Neural progenitor cell (in vitro differentiated cells): Measurements from ENCODE around the gene ZNF79. TPM values are rescaled to one million over a fixed set of nuclear protein-coding genes. Genes with fewer than 3 reads are reported as not detected.

ENCODE experiments used
- DNase-seq: peaks from one replicate; pipeline ENCODE4 v3.0.0-alpha.2; 2016; ENCODE audit warnings: low spot score
- H2AFZ ChIP-seq: fragments of 200-600 bp; sonication (generic); replicated peaks from 2 replicates; pipeline ENCODE4 v1.6.1; 2016; ENCODE audit warnings: antibody characterized with exemption
- H3F3A ChIP-seq: fragments of 200-600 bp; sonication (generic); 2 replicates; pipeline ENCODE4 v1.6.1; 2016; ENCODE audit warnings: antibody characterized with exemption, low read depth
- H3K27ac ChIP-seq: fragments of 200-600 bp; sonication (generic); 2 replicates; pipeline ENCODE4 v1.5.1; 2016; ENCODE audit warnings: mild to moderate bottlenecking
- H3K27me3 ChIP-seq: fragments of 200-600 bp; sonication (generic); 2 replicates; pipeline ENCODE4 v1.6.1; 2016; ENCODE audit warnings: mild to moderate bottlenecking, moderate library complexity
- H3K36me3 ChIP-seq: fragments of 200-600 bp; sonication (generic); 2 replicates; pipeline ENCODE4 v1.5.1; 2016
- H3K4me1 ChIP-seq: fragments of 200-600 bp; sonication (generic); 2 replicates; pipeline ENCODE4 v1.6.1; 2016; ENCODE audit warnings: mixed run types
- H3K4me2 ChIP-seq: fragments of 200-600 bp; sonication (generic); 2 replicates; pipeline ENCODE4 v1.6.1; 2016
- H3K4me3 ChIP-seq: fragments of 200-600 bp; sonication (generic); 2 replicates; pipeline ENCODE4 v1.5.1; 2016
- H3K79me2 ChIP-seq: fragments of 200-600 bp; sonication (generic); 2 replicates; pipeline ENCODE4 v1.6.1; 2016; ENCODE audit warnings: low read depth
- H3K9ac ChIP-seq: fragments of 200-600 bp; sonication (generic); 2 replicates; pipeline ENCODE4 v1.6.1; 2016
- H3K9me3 ChIP-seq: fragments of 200-600 bp; sonication (generic); 2 replicates; pipeline ENCODE4 v1.5.1; 2016; ENCODE audit warnings: low read depth
- H4K20me1 ChIP-seq: fragments of 200-600 bp; sonication (generic); 2 replicates; pipeline ENCODE4 v1.6.1; 2016; ENCODE audit warnings: low read depth
- H3K27ac Mint-ChIP-seq: 3 replicates; pipeline ENCODE4 v1.8.0; 2021; ENCODE audit warnings: mixed read lengths
- H3K27me3 Mint-ChIP-seq: 2 replicates; pipeline ENCODE4 v1.8.0; 2022; ENCODE audit warnings: low read depth, mild to moderate bottlenecking, inconsistent platforms, moderate library complexity, mixed read lengths; ENCODE audit not compliant: insufficient read depth
- H3K36me3 Mint-ChIP-seq: 3 replicates; pipeline ENCODE4 v1.8.0; 2021; ENCODE audit warnings: mixed read lengths
- H3K4me1 Mint-ChIP-seq: 3 replicates; pipeline ENCODE4 v1.8.0; 2021; ENCODE audit warnings: mixed read lengths
- H3K4me3 Mint-ChIP-seq: 3 replicates; pipeline ENCODE4 v1.8.0; 2021; ENCODE audit warnings: mild to moderate bottlenecking, moderate library complexity, mixed read lengths
- H3K9me3 Mint-ChIP-seq: 3 replicates; pipeline ENCODE4 v1.8.0; 2020; ENCODE audit warnings: mixed read lengths
- EZH2 ChIP-seq: fragments of 200-600 bp; sonication (generic); IDR thresholded peaks from 2 replicates; pipeline ENCODE4 v1.6.1; 2017; ENCODE audit warnings: antibody characterized with exemption, mild to moderate bottlenecking, moderate library complexity
- EZH2phosphoT487 ChIP-seq: fragments of 200-600 bp; sonication (generic); IDR thresholded peaks from 2 replicates; pipeline ENCODE4 v1.6.1; 2017; ENCODE audit warnings: antibody characterized with exemption
- total RNA-seq: library from RNA; depleted of rRNA; stranded (reverse); fragments of >200 nt; gene quantifications from 2 replicates; pipeline ENCODE4 v1.2.3, GENCODE V29; 2015; ENCODE audit warnings: low replicate concordance
- TF ChIP-seq, protein P1 (sequence below): fragments of 200-600 bp; sonication (generic); IDR thresholded peaks from 2 replicates; pipeline ENCODE4 v1.5.1; 2017; ENCODE audit warnings: antibody characterized with exemption, mild to moderate bottlenecking

ZNF79 gene
- total RNA-seq, 1 donor from 2014 or later, result 6.7 TPM

DNA sequence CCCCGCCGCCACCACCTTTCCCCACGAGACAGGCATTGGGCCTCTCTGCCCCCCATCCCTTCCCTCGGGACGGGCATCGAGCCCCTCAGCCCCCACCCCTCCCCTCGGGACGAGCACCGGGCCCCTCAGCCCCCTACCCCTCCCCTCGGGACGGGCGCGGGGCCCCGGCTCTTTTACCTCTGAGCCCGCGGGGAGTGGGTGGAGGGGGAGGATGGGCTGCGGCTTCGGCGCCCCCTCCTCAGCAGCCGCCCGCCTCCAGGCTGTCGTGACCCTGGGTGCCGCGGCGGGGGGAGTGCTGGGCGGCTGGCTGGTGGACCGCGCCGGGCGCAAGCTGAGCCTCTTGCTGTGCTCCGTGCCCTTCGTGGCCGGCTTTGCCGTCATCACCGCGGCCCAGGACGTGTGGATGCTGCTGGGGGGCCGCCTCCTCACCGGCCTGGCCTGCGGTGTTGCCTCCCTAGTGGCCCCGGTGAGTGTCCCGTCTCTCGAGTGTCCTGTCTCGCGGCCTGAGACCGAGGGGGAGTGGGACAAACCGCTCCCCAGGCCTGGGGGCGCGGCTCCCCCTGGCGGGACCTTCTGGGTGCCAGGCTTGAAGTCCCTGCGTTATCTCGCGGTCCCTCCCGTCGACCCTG lies 26.4 kb upstream of the ZNF79 start:
- H4K20me1 ChIP-seq, result peaks cover 28% of the 10 kb centered on the region
- H3K4me3 ChIP-seq, result peak overlapping the region; percentile 83
- H3K27me3 ChIP-seq, result peaks cover 16% of the 10 kb centered on the region
- peak; percentile 71 for DNase-seq
- Mint-ChIP-seq H3K27me3 (peaks cover 2% of the 10 kb centered on the region), H3K36me3 (no peaks in the 10 kb centered on the region), H3K9me3 (no peaks in the 10 kb centered on the region), H3K27ac (peak overlapping the region; percentile 69), H3K4me1 (peaks cover 10% of the 10 kb centered on the region), H3K4me3 (peak overlapping the region; percentile 90)
- peak overlapping the region; percentile 98 for H3K4me2 ChIP-seq
- no peaks in the 10 kb centered on the region for H3K36me3 ChIP-seq
- peaks cover 17% of the 10 kb centered on the region for H3K79me2 ChIP-seq
- H3F3A ChIP-seq, result peaks cover 6% of the 10 kb centered on the region
- peak overlapping the region; percentile 89 for H2AFZ ChIP-seq
- H3K27ac ChIP-seq, result no peak overlapping the region
- TF ChIP-seq EZH2, result no peak
- TF ChIP-seq, protein P1, sequence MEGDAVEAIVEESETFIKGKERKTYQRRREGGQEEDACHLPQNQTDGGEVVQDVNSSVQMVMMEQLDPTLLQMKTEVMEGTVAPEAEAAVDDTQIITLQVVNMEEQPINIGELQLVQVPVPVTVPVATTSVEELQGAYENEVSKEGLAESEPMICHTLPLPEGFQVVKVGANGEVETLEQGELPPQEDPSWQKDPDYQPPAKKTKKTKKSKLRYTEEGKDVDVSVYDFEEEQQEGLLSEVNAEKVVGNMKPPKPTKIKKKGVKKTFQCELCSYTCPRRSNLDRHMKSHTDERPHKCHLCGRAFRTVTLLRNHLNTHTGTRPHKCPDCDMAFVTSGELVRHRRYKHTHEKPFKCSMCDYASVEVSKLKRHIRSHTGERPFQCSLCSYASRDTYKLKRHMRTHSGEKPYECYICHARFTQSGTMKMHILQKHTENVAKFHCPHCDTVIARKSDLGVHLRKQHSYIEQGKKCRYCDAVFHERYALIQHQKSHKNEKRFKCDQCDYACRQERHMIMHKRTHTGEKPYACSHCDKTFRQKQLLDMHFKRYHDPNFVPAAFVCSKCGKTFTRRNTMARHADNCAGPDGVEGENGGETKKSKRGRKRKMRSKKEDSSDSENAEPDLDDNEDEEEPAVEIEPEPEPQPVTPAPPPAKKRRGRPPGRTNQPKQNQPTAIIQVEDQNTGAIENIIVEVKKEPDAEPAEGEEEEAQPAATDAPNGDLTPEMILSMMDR, result peak; percentile 59
- no peak for TF ChIP-seq EZH2phosphoT487
- peak overlapping the region; percentile 55 for H3K9ac ChIP-seq
- H3K4me1 ChIP-seq, result peaks cover 7% of the 10 kb centered on the region
- no peaks in the 10 kb centered on the region for H3K9me3 ChIP-seq

DNA sequence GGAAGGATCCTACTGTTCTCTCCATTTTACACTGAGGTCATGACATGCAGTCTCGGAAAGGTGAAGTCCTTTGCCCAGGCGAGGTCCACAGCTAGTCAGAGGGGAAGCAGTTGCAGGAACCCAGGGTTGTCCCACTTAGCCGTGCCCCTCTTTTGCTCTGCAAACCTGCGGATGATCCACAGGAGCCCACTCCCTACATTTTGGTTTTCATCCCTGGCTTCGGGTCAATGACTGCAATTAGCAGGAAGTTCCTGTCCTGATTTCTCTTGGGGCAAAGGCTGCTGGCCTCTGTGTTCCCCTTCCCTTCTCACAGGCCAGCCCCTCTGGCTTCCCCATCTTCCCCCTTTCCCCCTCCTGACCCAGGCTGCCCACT lies 25.9 kb upstream of the ZNF79 start:
- Mint-ChIP-seq H3K4me3 (peak overlapping the region; percentile 90), H3K36me3 (no peaks in the 10 kb centered on the region), H3K27ac (peak overlapping the region; percentile 69), H3K4me1 (peaks cover 10% of the 10 kb centered on the region), H3K27me3 (peaks cover 2% of the 10 kb centered on the region), H3K9me3 (no peaks in the 10 kb centered on the region)
- Histone ChIP-seq H3K4me1 (peaks cover 7% of the 10 kb centered on the region), H3F3A (peaks cover 6% of the 10 kb centered on the region), H3K4me2 (peak overlapping the region; percentile 98), H2AFZ (no peak overlapping the region), H3K4me3 (peak overlapping the region; percentile 83), H3K9ac (no peak overlapping the region), H3K36me3 (no peaks in the 10 kb centered on the region), H3K9me3 (no peaks in the 10 kb centered on the region), H4K20me1 (peaks cover 28% of the 10 kb centered on the region), H3K79me2 (peaks cover 17% of the 10 kb centered on the region), H3K27ac (no peak overlapping the region), H3K27me3 (peaks cover 16% of the 10 kb centered on the region)
- TF ChIP-seq EZH2phosphoT487 (no peak), EZH2 (no peak)
- TF ChIP-seq, protein P1, result no peak
- no peak for DNase-seq

DNA sequence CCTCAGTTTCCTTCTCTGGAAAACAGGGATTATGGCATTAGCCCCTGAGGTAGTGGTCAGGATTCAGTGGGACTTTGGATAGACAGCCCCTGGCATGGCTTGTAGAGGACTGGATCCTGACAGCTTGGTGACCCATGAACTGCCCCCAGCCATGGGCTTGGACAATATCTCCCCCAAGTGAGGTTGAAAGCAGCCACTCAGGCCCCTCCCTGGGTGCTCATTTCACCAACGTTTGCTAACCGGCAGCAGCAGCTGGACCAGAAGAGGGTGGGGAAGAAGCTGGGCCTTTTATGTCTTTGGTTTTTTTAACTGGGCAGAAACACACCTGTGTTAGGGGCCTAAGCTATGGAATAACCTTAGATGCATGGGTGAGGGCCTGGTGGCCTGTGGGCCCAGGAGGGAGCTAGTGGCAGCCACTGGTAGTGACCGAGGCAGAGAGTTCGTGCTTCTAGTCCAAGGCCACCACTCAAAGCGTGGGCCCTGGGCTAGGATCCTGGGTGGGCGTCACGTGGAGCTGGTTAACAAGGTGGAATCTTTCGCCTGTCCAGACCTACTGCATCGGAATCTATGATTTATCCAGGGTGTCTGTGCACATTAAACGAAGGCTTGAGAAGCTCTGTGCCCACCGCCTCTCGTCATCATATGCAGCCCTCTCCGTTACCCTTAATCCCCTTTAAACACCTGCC lies 25.3 kb upstream of the ZNF79 start:
- Histone ChIP-seq H3K9me3 (no peaks in the 10 kb centered on the region), H3K4me2 (peak overlapping the region; percentile 98), H3K79me2 (peaks cover 17% of the 10 kb centered on the region), H3K4me3 (no peak overlapping the region), H3K9ac (no peak overlapping the region), H4K20me1 (peaks cover 28% of the 10 kb centered on the region), H3F3A (peaks cover 6% of the 10 kb centered on the region), H3K36me3 (no peaks in the 10 kb centered on the region), H2AFZ (no peak overlapping the region), H3K27ac (no peak overlapping the region), H3K27me3 (peaks cover 16% of the 10 kb centered on the region), H3K4me1 (peaks cover 7% of the 10 kb centered on the region)
- no peak for DNase-seq
- no peak for TF ChIP-seq EZH2
- TF ChIP-seq, protein P1, result no peak
- TF ChIP-seq EZH2phosphoT487, result no peak
- H3K27me3 Mint-ChIP-seq, result peaks cover 2% of the 10 kb centered on the region
- no peak overlapping the region for H3K27ac Mint-ChIP-seq
- H3K4me1 Mint-ChIP-seq, result peaks cover 10% of the 10 kb centered on the region
- no peaks in the 10 kb centered on the region for H3K36me3 Mint-ChIP-seq
- H3K4me3 Mint-ChIP-seq, result peak overlapping the region; percentile 90
- H3K9me3 Mint-ChIP-seq, result no peaks in the 10 kb centered on the region
